NCI-H82 (cell line): ENCODE measurements around the gene SLC25A12.
A peak's percentile ranks its signal among the peaks of the same experiment; 100 is the strongest.
"Not testable (repeated sequence)": the region's sequence is repeated elsewhere in the genome, so short reads cannot be mapped to it uniquely, and the experiment has no call there.

Experiments used
- DNase-seq: peaks from one replicate; lab custom pipeline; 2025; lab: John Stamatoyannopoulos, UW

SLC25A12 gene

GRCh38 chr2:171830039-171830438, 64.0 kb downstream of the SLC25A12 start:
- no peak for DNase-seq

GRCh38 chr2:171824086-171824485, 70.0 kb downstream of the SLC25A12 start:
- no peak for DNase-seq

- no peak for DNase-seq
Observed at GRCh38 chr2:171822525-171823322, 71.3 kb downstream of the SLC25A12 start.

GRCh38 chr2:171819453-171819852, 74.6 kb downstream of the SLC25A12 start:
- DNase-seq = no peak

GRCh38 chr2:171814883-171815282, 79.2 kb downstream of the SLC25A12 start:
- peak; percentile 44 for DNase-seq

- DNase-seq = no peak
Observed at GRCh38 chr2:171814174-171814573, 79.9 kb downstream of the SLC25A12 start.

- no peak for DNase-seq
Observed at GRCh38 chr2:171813729-171814128, 80.3 kb downstream of the SLC25A12 start.

GRCh38 chr2:171813126-171813525, 80.9 kb downstream of the SLC25A12 start:
- DNase-seq = no peak

- peak; percentile 74 for DNase-seq
Observed at GRCh38 chr2:171811245-171811628, 82.8 kb downstream of the SLC25A12 start.

- no peak for DNase-seq
Observed at GRCh38 chr2:171810422-171811244, 83.4 kb downstream of the SLC25A12 start.

GRCh38 chr2:171808885-171809284, 85.2 kb downstream of the SLC25A12 start:
- not testable (repeated sequence) for DNase-seq

- DNase-seq = no peak
Observed at GRCh38 chr2:171807831-171808393, 86.1 kb downstream of the SLC25A12 start.

GRCh38 chr2:171807119-171807518, 86.9 kb downstream of the SLC25A12 start:
- DNase-seq = no peak

- no peak for DNase-seq
Observed at GRCh38 chr2:171804456-171804855, 89.6 kb downstream of the SLC25A12 start.

- no peak for DNase-seq
Observed at GRCh38 chr2:171803757-171804156, 90.3 kb downstream of the SLC25A12 start.

- no peak for DNase-seq
Observed at GRCh38 chr2:171800639-171801038, 93.4 kb downstream of the SLC25A12 start.

- DNase-seq = no peak
Observed at GRCh38 chr2:171798156-171798820, 95.8 kb downstream of the SLC25A12 start.

- DNase-seq = peak; percentile 75
Observed at GRCh38 chr2:171794918-171795317, 99.1 kb downstream of the SLC25A12 start.

GRCh38 chr2:171793691-171794678, 100.1 kb downstream of the SLC25A12 start:
- DNase-seq = no peak

- no peak for DNase-seq
Observed at GRCh38 chr2:171792886-171793580, 101.0 kb downstream of the SLC25A12 start.
